ENCODE results near the gene TRERF1.

TRERF1 gene

DNA sequence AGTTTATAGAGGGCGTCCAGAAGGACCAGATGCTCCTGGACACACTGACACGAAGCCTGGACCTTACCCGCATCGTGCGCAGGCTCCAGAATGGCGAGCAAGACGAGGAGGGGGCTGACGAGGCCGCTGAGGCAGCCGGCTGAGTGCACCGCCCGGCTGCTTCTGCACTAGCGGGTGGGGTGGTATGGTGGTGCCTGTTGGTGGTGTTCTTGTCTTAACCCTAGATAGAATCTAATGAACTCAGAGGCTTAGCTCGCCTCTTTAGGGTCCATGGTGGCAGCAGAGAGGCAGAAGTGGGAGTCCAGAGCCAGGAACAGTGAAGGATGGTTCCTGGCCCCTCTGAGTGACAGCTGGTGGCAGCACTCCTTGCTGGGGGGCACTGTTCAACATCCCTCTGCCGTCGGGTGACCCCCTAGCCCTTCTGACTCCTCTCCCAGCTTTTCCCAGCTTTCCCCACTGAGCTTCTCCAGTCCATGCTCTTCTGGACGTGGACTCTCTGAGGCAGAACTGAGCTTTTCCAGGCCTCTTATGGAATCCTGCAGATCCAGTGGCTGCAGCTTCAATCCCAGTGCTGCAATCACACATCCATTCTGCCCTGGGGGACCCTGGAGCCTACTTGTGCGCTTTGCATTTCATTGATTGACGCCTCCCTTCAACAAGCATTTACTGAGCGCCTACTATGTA lies 272.3 kb downstream of the TRERF1 start:
- DNase-seq, result no peak

DNA sequence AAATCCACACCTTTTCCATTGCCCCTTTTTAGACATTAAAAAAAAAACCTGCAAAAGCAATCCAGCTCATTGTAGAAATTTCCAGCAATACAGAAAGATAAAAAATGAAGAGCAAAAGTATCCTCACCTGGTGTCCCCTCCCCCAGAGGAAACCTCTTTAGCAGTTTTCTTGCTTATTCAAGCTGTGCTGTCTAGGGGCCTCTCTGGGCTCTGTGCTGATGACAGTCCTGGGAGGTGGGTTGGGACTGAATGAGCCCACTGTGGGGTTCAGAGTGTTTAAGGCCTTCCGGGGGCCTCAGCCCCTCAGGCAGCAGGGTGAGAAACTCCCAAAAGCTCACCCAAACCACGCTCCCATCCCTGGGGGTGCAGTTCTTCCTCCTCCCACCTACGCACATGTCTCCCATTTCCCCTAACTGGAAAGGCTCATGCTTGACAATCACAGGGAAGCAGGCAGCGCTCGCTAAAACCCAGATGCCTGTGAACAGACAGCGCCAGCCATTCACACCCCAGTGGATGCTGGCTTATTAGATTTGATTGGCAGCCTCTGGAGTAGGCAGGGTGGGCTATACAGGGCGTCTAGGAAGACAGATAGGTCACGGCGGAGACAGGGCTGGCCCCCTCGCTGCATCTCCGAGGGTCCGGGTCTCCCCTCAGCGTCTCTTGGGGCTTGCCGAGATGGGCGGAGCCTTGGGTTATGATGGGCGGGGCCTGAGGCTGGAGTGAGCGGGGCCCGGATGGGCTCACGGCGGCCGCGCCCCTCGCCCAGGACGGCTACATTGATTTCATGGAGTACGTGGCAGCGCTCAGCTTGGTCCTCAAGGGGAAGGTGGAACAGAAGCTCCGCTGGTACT lies 274.0 kb downstream of the TRERF1 start:
- no peak for DNase-seq

DNA sequence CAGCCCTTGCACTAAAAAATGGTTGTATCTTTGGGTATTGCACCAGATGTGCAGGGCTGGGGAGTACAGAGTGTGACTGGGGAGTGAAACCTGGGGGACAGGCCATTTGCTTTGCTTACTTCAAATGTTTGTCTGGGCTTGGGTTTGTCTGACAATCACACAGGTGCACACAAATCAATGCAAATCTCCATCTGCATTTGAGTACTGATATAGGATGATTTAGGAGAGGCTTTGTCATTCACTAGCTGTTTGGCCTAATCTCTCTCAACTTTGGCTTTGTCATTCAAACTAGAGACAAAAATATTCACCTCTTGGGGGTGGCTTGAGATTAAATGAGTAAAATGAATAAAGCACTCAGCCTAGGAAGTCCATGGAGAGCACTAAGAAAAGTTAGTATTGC lies 274.7 kb downstream of the TRERF1 start:
- DNase-seq, result no peak

DNA sequence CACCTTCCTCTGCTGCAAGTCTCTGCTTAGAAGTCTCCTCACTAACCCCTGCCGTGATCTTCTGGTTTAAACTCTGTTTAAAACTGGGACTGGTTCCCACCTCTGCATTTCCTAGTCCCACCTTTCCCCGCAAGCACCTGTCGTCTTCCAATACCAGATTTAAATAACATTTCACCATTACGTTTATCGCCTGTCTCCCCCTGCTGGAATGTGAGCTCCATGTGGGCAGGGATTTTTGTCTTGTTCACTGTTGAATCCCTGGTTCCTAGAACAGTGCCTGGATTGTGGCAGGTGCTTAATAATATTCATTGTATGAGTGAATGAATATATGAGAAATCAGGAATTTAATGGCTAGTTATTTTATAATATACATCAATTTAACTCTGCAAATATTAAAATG lies 275.9 kb downstream of the TRERF1 start:
- no peak for DNase-seq
